Neural progenitor cell (in vitro differentiated cells): Measurements from ENCODE around the gene NEK8. TPM values are rescaled to one million over a fixed set of nuclear protein-coding genes. Genes with fewer than 3 reads are reported as not detected.
A peak's percentile ranks its signal among the peaks of the same experiment; 100 is the strongest.

Experiments
- DNase-seq: peaks from one replicate; pipeline ENCODE4 v3.0.0-alpha.2; 2016; ENCODE audit warnings: low spot score
- H2AFZ ChIP-seq: fragments of 200-600 bp; sonication (generic); replicated peaks from 2 replicates; pipeline ENCODE4 v1.6.1; 2016; ENCODE audit warnings: antibody characterized with exemption
- H3F3A ChIP-seq: fragments of 200-600 bp; sonication (generic); 2 replicates; pipeline ENCODE4 v1.6.1; 2016; ENCODE audit warnings: antibody characterized with exemption, low read depth
- H3K27ac ChIP-seq: fragments of 200-600 bp; sonication (generic); 2 replicates; pipeline ENCODE4 v1.5.1; 2016; ENCODE audit warnings: mild to moderate bottlenecking
- H3K27me3 ChIP-seq: fragments of 200-600 bp; sonication (generic); 2 replicates; pipeline ENCODE4 v1.6.1; 2016; ENCODE audit warnings: mild to moderate bottlenecking, moderate library complexity
- H3K36me3 ChIP-seq: fragments of 200-600 bp; sonication (generic); 2 replicates; pipeline ENCODE4 v1.5.1; 2016
- H3K4me1 ChIP-seq: fragments of 200-600 bp; sonication (generic); 2 replicates; pipeline ENCODE4 v1.6.1; 2016; ENCODE audit warnings: mixed run types
- H3K4me2 ChIP-seq: fragments of 200-600 bp; sonication (generic); 2 replicates; pipeline ENCODE4 v1.6.1; 2016
- H3K4me3 ChIP-seq: fragments of 200-600 bp; sonication (generic); 2 replicates; pipeline ENCODE4 v1.5.1; 2016
- H3K79me2 ChIP-seq: fragments of 200-600 bp; sonication (generic); 2 replicates; pipeline ENCODE4 v1.6.1; 2016; ENCODE audit warnings: low read depth
- H3K9ac ChIP-seq: fragments of 200-600 bp; sonication (generic); 2 replicates; pipeline ENCODE4 v1.6.1; 2016
- H3K9me3 ChIP-seq: fragments of 200-600 bp; sonication (generic); 2 replicates; pipeline ENCODE4 v1.5.1; 2016; ENCODE audit warnings: low read depth
- H4K20me1 ChIP-seq: fragments of 200-600 bp; sonication (generic); 2 replicates; pipeline ENCODE4 v1.6.1; 2016; ENCODE audit warnings: low read depth
- H3K27ac Mint-ChIP-seq: 3 replicates; pipeline ENCODE4 v1.8.0; 2021; ENCODE audit warnings: mixed read lengths
- H3K27me3 Mint-ChIP-seq: 2 replicates; pipeline ENCODE4 v1.8.0; 2022; ENCODE audit warnings: low read depth, mild to moderate bottlenecking, inconsistent platforms, moderate library complexity, mixed read lengths; ENCODE audit not compliant: insufficient read depth
- H3K36me3 Mint-ChIP-seq: 3 replicates; pipeline ENCODE4 v1.8.0; 2021; ENCODE audit warnings: mixed read lengths
- H3K4me1 Mint-ChIP-seq: 3 replicates; pipeline ENCODE4 v1.8.0; 2021; ENCODE audit warnings: mixed read lengths
- H3K4me3 Mint-ChIP-seq: 3 replicates; pipeline ENCODE4 v1.8.0; 2021; ENCODE audit warnings: mild to moderate bottlenecking, moderate library complexity, mixed read lengths
- H3K9me3 Mint-ChIP-seq: 3 replicates; pipeline ENCODE4 v1.8.0; 2020; ENCODE audit warnings: mixed read lengths
- CTCF ChIP-seq: fragments of 200-600 bp; sonication (generic); IDR thresholded peaks from 2 replicates; pipeline ENCODE4 v1.5.1; 2017; ENCODE audit warnings: antibody characterized with exemption, mild to moderate bottlenecking
- EZH2 ChIP-seq: fragments of 200-600 bp; sonication (generic); IDR thresholded peaks from 2 replicates; pipeline ENCODE4 v1.6.1; 2017; ENCODE audit warnings: antibody characterized with exemption, mild to moderate bottlenecking, moderate library complexity
- EZH2phosphoT487 ChIP-seq: fragments of 200-600 bp; sonication (generic); IDR thresholded peaks from 2 replicates; pipeline ENCODE4 v1.6.1; 2017; ENCODE audit warnings: antibody characterized with exemption
- total RNA-seq: library from RNA; depleted of rRNA; stranded (reverse); fragments of >200 nt; gene quantifications from 2 replicates; pipeline ENCODE4 v1.2.3, GENCODE V29; 2015; ENCODE audit warnings: low replicate concordance

Gene NEK8
- total RNA-seq, result 3.7 and 9.2 TPM in 2 replicates

- peak within 1 kb of the TSS; percentile 96 for H3K4me3 Mint-ChIP-seq
- DNase-seq, result peak; percentile 96
- Histone ChIP-seq H3K4me3 (peak within 1 kb of the TSS; percentile 69), H3F3A (peaks cover 49% of the 10 kb centered on the region), H3K36me3 (no peaks in the 10 kb centered on the region), H3K4me1 (peaks cover 13% of the 10 kb centered on the region), H4K20me1 (peaks cover 21% of the 10 kb centered on the region), H2AFZ (peak within 1 kb of the TSS; percentile 70), H3K9ac (no peak within 1 kb of the TSS), H3K4me2 (peak within 1 kb of the TSS; percentile 85), H3K79me2 (peaks cover 15% of the 10 kb centered on the region), H3K27ac (peak within 1 kb of the TSS; percentile 34), H3K9me3 (no peaks in the 10 kb centered on the region), H3K27me3 (no peaks in the 10 kb centered on the region)
- peaks cover 27% of the 10 kb centered on the region for H3K4me1 Mint-ChIP-seq
- no peaks in the 10 kb centered on the region for H3K9me3 Mint-ChIP-seq
- TF ChIP-seq CTCF (no peak), EZH2phosphoT487 (no peak), EZH2 (no peak)
- H3K36me3 Mint-ChIP-seq, result peaks cover under 1% of the 10 kb centered on the region
- H3K27ac Mint-ChIP-seq, result peak within 1 kb of the TSS; percentile 93
- H3K27me3 Mint-ChIP-seq, result no peaks in the 10 kb centered on the region
Observed at GRCh38 chr17:28728364-28729200, at the start of gene NEK8. TSS of gene NEK8 (plus strand) at chr17:28728788. CDS start at chr17:28728814, 26 bp downstream.

GRCh38 chr17:28682655-28683054 lies 45.9 kb upstream of the NEK8 start:
- no peaks in the 10 kb centered on the region for H3K36me3 ChIP-seq
- H3K27ac Mint-ChIP-seq, result no peak overlapping the region
- no peak overlapping the region for H2AFZ ChIP-seq
- H3K27me3 ChIP-seq, result no peaks in the 10 kb centered on the region
- no peak overlapping the region for H3K4me2 ChIP-seq
- H3K79me2 ChIP-seq, result no peaks in the 10 kb centered on the region
- TF ChIP-seq EZH2 (no peak), CTCF (no peak), EZH2phosphoT487 (no peak)
- no peak for DNase-seq
- peaks cover 2% of the 10 kb centered on the region for H3K27me3 Mint-ChIP-seq
- no peaks in the 10 kb centered on the region for H4K20me1 ChIP-seq
- H3K27ac ChIP-seq, result no peak overlapping the region
- H3K4me1 Mint-ChIP-seq, result no peaks in the 10 kb centered on the region
- no peaks in the 10 kb centered on the region for H3K9me3 Mint-ChIP-seq
- H3K9ac ChIP-seq, result no peak overlapping the region
- H3K4me3 ChIP-seq, result no peak overlapping the region
- no peaks in the 10 kb centered on the region for H3K4me1 ChIP-seq
- H3K36me3 Mint-ChIP-seq, result peaks cover 31% of the 10 kb centered on the region
- H3F3A ChIP-seq, result no peaks in the 10 kb centered on the region
- H3K4me3 Mint-ChIP-seq, result no peak overlapping the region
- H3K9me3 ChIP-seq, result no peaks in the 10 kb centered on the region

GRCh38 chr17:28684963-28685362 lies 43.6 kb upstream of the NEK8 start:
- Histone ChIP-seq H3K36me3 (peaks cover 20% of the 10 kb centered on the region), H3K27ac (no peak overlapping the region), H3K4me3 (no peak overlapping the region), H4K20me1 (no peaks in the 10 kb centered on the region), H2AFZ (no peak overlapping the region), H3K4me2 (no peak overlapping the region), H3K27me3 (no peaks in the 10 kb centered on the region), H3K4me1 (no peaks in the 10 kb centered on the region), H3K79me2 (no peaks in the 10 kb centered on the region), H3K9me3 (no peaks in the 10 kb centered on the region), H3K9ac (no peak overlapping the region), H3F3A (no peaks in the 10 kb centered on the region)
- no peaks in the 10 kb centered on the region for H3K4me1 Mint-ChIP-seq
- no peak for DNase-seq
- peaks cover 47% of the 10 kb centered on the region for H3K36me3 Mint-ChIP-seq
- H3K4me3 Mint-ChIP-seq, result no peak overlapping the region
- TF ChIP-seq CTCF (peak; percentile 5), EZH2phosphoT487 (no peak), EZH2 (no peak)
- no peaks in the 10 kb centered on the region for H3K9me3 Mint-ChIP-seq
- H3K27ac Mint-ChIP-seq, result no peak overlapping the region
- peaks cover 2% of the 10 kb centered on the region for H3K27me3 Mint-ChIP-seq
